Epithelial cell of prostate (primary cell): ENCODE data around the gene EPHA1.

Experiments used
- DNase-seq: peaks from one replicate; pipeline ENCODE4 v3.0.0-alpha.2; 2011; ENCODE audit warnings: low read depth, low spot score
- H3K27ac ChIP-seq: fragments of 450-650 bp; 2 replicates; pipeline ENCODE4 v1.5.1; 2017; ENCODE audit warnings: mild to moderate bottlenecking

The EPHA1 gene

GRCh38 chr7:143391462-143392404 is 16.9 kb downstream of the EPHA1 start:
- H3K27ac ChIP-seq: peak overlapping the region; percentile 53
- DNase-seq: no peak

- DNase-seq: no peak
- H3K27ac ChIP-seq: peak overlapping the region; percentile 38
These were observed 17.8 kb downstream of the EPHA1 start for GRCh38 chr7:143390773-143391317.

GRCh38 chr7:143390104-143390772 is 18.4 kb downstream of the EPHA1 start:
- peak overlapping the region; percentile 38 for H3K27ac ChIP-seq
- no peak for DNase-seq

GRCh38 chr7:143389316-143390103 is 19.1 kb downstream of the EPHA1 start:
- DNase-seq: no peak
- peak overlapping the region; percentile 38 for H3K27ac ChIP-seq

GRCh38 chr7:143388491-143389101 is 20.1 kb downstream of the EPHA1 start:
- DNase-seq: no peak
- H3K27ac ChIP-seq: peak overlapping the region; percentile 38

- no peak overlapping the region for H3K27ac ChIP-seq
- no peak for DNase-seq
These were observed 20.6 kb downstream of the EPHA1 start for GRCh38 chr7:143388051-143388450.

- no peak overlapping the region for H3K27ac ChIP-seq
- no peak for DNase-seq
These were observed 21.3 kb downstream of the EPHA1 start for GRCh38 chr7:143387156-143387975.

- no peak for DNase-seq
- H3K27ac ChIP-seq: no peak overlapping the region
These were observed 22.5 kb downstream of the EPHA1 start for GRCh38 chr7:143385891-143386781.

- DNase-seq: no peak
- no peak overlapping the region for H3K27ac ChIP-seq
These were observed 23.7 kb downstream of the EPHA1 start for GRCh38 chr7:143384661-143385631.

- peak overlapping the region; percentile 97 for H3K27ac ChIP-seq
- no peak for DNase-seq
These were observed 24.5 kb downstream of the EPHA1 start for GRCh38 chr7:143384148-143384547.

- peak overlapping the region; percentile 97 for H3K27ac ChIP-seq
- no peak for DNase-seq
These were observed 25.1 kb downstream of the EPHA1 start for GRCh38 chr7:143383642-143383957.

GRCh38 chr7:143382791-143383641 is 25.6 kb downstream of the EPHA1 start:
- no peak for DNase-seq
- H3K27ac ChIP-seq: peak overlapping the region; percentile 97

GRCh38 chr7:143382126-143382790 is 26.4 kb downstream of the EPHA1 start:
- DNase-seq: no peak

GRCh38 chr7:143381427-143382125 is 27.1 kb downstream of the EPHA1 start:
- H3K27ac ChIP-seq: peak overlapping the region; percentile 97
- DNase-seq: no peak

More at GRCh38 chr7:143382126-143382790, 26.4 kb downstream of the EPHA1 start:
- H3K27ac ChIP-seq: peak overlapping the region; percentile 97
